Uterus (tissue), 4 donors: Measurements from ENCODE around the gene BLOC1S3. TPM values are rescaled to one million over a fixed set of nuclear protein-coding genes. Genes with fewer than 3 reads are reported as not detected.

ENCODE experiments used
- DNase-seq, 2 donors: peaks; one replicate each; pipeline ENCODE4 v3.0.0-alpha.2; 2019 to 2020
- H3K27ac ChIP-seq, 2 donors: fragments of 200-600 bp; sonication (generic); 1 replicate in 1 of 2; 2 replicates in 1 of 2; pipeline ENCODE4 v1.5.1; 2016 to 2018
- H3K27me3 ChIP-seq, 2 donors: fragments of 200-600 bp; sonication (generic); one replicate each; pipeline ENCODE4 v1.5.1; 2018 to 2019; ENCODE audit warnings: control low read depth in 1 of 2
- H3K36me3 ChIP-seq, 2 donors: fragments of 200-600 bp; sonication (generic); one replicate each; pipeline ENCODE4 v1.5.1; 2019; ENCODE audit warnings: control low read depth in 1 of 2
- H3K4me1 ChIP-seq, 2 donors: fragments of 200-600 bp; sonication (generic); one replicate each; pipeline ENCODE4 v1.5.1; 2018 to 2019; ENCODE audit warnings: control low read depth in 1 of 2
- H3K4me3 ChIP-seq, 2 donors: fragments of 200-600 bp; sonication (generic); 1 replicate in 1 of 2; 2 replicates in 1 of 2; pipeline ENCODE4 v1.5.1; 2018 to 2019; ENCODE audit warnings: mild to moderate bottlenecking in 1 of 2
- H3K9me3 ChIP-seq, 2 donors: fragments of 200-600 bp; sonication (generic); one replicate each; pipeline ENCODE4 v1.5.1; 2019; ENCODE audit warnings: control low read depth in 1 of 2
- CTCF ChIP-seq, 4 experiments: fragments of 200-600 bp in 2 of 4; fragments of 450-650 bp in 2 of 4; sonication (generic) in 2 of 4; IDR thresholded peaks; one replicate each; pipeline ENCODE4 v1.5.1; 2016 to 2019; ENCODE audit warnings: antibody characterized with exemption in 4 of 4, mild to moderate bottlenecking in 2 of 4, moderate library complexity in 1 of 4
- POLR2A ChIP-seq, 2 donors: fragments of 450-650 bp; IDR thresholded peaks; one replicate each; pipeline ENCODE4 v1.6.1; 2016; ENCODE audit warnings: antibody characterized with exemption in 2 of 2, mild to moderate bottlenecking in 1 of 2, moderate library complexity in 1 of 2
- intact Hi-C: fragments of 100-400 bp; cut with DNase I; formaldehyde crosslinking; loops from one replicate; pipeline ENCODE4 v1.15.1; 2023; ENCODE audit warnings: low total_unique reads
- total RNA-seq, 4 donors: library from RNA; depleted of rRNA in 3 of 4; stranded (reverse); fragments of >200 nt in 3 of 4; gene quantifications; one replicate each; pipeline versions ENCODE4 v1.1.0 to v1.2.4, GENCODE V29; 2014 to 2023
- donor health status: DM: yes; HTN: yes; CAD: no.

The BLOC1S3 gene
- total RNA-seq, 4 donors from 2014 or later: 4.6 to 16.2 (median 10.2) TPM; not detected in 1

- H3K9me3 ChIP-seq: no peaks in the 10 kb centered on the region
- no peaks in the 10 kb centered on the region for H3K4me1 ChIP-seq
- no peak overlapping the region for H3K27ac ChIP-seq
- H3K36me3 ChIP-seq: no peaks in the 10 kb centered on the region
- no peak overlapping the region for H3K4me3 ChIP-seq
- intact Hi-C loops: no loop called here
- no peak for TF ChIP-seq CTCF (IDR thresholded peaks at IDR 0.05)
- no peak for TF ChIP-seq POLR2A (IDR thresholded peaks at IDR 0.05)
- no peak for DNase-seq
- H3K27me3 ChIP-seq: no peaks in the 10 kb centered on the region
Measured at GRCh38 chr19:45205810-45206209, 27.2 kb downstream of the BLOC1S3 start.

- TF ChIP-seq POLR2A (IDR thresholded peaks at IDR 0.05): no peak
- TF ChIP-seq CTCF (IDR thresholded peaks at IDR 0.05): no peak
- no peak for DNase-seq
Measured at GRCh38 chr19:45206328-45206727, 27.7 kb downstream of the BLOC1S3 start.

GRCh38 chr19:45211751-45212381 lies 33.3 kb downstream of the BLOC1S3 start:
- peaks cover 0 to 11% of the 10 kb centered on the region in 2 donors for H3K27me3 ChIP-seq
- no peaks in the 10 kb centered on the region for H3K9me3 ChIP-seq
- H3K4me1 ChIP-seq: no peaks in the 10 kb centered on the region
- H3K4me3 ChIP-seq: no peak overlapping the region
- intact Hi-C loops: no loop called here
- DNase-seq: peak; percentile 34 to 77
- no peaks in the 10 kb centered on the region for H3K36me3 ChIP-seq
- peak overlapping the region; percentile 30 to 41 for H3K27ac ChIP-seq
- no peak for TF ChIP-seq POLR2A (IDR thresholded peaks at IDR 0.05)

More at GRCh38 chr19:45206328-45206727, 27.7 kb downstream of the BLOC1S3 start:
- no peak overlapping the region for H3K27ac ChIP-seq
- intact Hi-C loops: no loop called here
- H3K4me1 ChIP-seq: no peaks in the 10 kb centered on the region
- H3K27me3 ChIP-seq: no peaks in the 10 kb centered on the region
- H3K4me3 ChIP-seq: no peak overlapping the region
- H3K36me3 ChIP-seq: no peaks in the 10 kb centered on the region
- no peaks in the 10 kb centered on the region for H3K9me3 ChIP-seq

GRCh38 chr19:45213031-45213430 lies 34.4 kb downstream of the BLOC1S3 start:
- no peak for DNase-seq
- no peak for TF ChIP-seq CTCF (IDR thresholded peaks at IDR 0.05)
- no peak for TF ChIP-seq POLR2A (IDR thresholded peaks at IDR 0.05)
- intact Hi-C loops: no loop called here
- Histone ChIP-seq H3K27ac (peak overlapping the region; percentile 30 to 55), H3K4me1 (no peaks in the 10 kb centered on the region), H3K9me3 (no peaks in the 10 kb centered on the region), H3K27me3 (peaks cover 8 to 14% of the 10 kb centered on the region in 2 donors), H3K4me3 (no peak overlapping the region), H3K36me3 (no peaks in the 10 kb centered on the region)

- Histone ChIP-seq H3K4me3 (no peak overlapping the region), H3K36me3 (no peaks in the 10 kb centered on the region), H3K27me3 (peaks cover 8 to 14% of the 10 kb centered on the region in 2 donors), H3K4me1 (no peaks in the 10 kb centered on the region), H3K27ac (peak overlapping the region in 1 of 2 donors; percentile 24), H3K9me3 (no peaks in the 10 kb centered on the region)
- no peak for TF ChIP-seq CTCF (IDR thresholded peaks at IDR 0.05)
- no peak for TF ChIP-seq POLR2A (IDR thresholded peaks at IDR 0.05)
- DNase-seq: peak in 1 of 2 donors; percentile 21
- intact Hi-C loops: no loop called here
Measured at GRCh38 chr19:45215391-45216191, 37.0 kb downstream of the BLOC1S3 start.
